Left forelimb (tissue), 1 donor: ENCODE data around the gene RNU6-9.
"Not testable (repeated sequence)": the region's sequence is repeated elsewhere in the genome, so short reads cannot be mapped to it uniquely, and the experiment has no call there.

ENCODE experiments used
- DNase-seq: peaks from one replicate; pipeline ENCODE4 v3.0.0-alpha.2; 2018; ENCODE audit warnings: low spot score

RNU6-9 gene

GRCh38 chr19:878751-879561, 14.3 kb upstream of the RNU6-9 start:
- DNase-seq = not testable (repeated sequence)

DNA sequence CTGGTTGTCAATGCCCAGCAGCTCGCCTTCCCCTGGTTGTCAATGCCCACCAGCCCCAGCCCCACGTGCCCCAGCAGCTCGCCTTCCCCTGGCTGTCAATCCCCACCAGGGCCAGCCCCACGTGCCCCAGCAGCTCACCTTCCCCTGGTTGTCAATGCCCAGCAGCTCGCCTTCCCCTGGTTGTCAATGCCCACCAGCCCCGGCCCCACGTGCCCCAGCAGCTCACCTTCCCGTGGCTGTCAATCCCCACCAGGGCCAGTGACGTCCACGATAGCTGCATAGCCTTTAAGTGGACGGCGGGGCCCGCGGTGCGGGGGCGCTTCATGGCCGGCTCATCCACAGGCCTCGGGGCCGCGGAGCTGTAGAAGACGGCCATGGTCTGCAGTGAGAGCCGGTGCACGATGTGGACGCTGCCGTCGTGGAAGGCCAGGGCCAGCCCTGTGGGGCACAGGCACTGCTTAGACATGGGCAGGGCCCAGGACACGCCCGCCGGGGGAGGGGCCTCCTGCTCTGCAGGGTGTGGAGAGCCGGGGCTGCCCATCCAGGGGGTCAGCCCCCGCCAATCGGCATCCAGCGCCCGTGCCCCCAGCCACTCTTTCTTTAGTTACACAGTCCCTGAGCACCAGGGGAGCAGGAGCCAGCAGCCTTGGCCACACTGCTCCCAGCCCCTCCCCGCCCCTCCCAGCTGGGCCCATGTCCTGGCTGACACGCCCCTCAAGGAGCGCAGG, 13.4 kb upstream of the RNU6-9 start:
- no peak for DNase-seq

GRCh38 chr19:881385-882071, 11.8 kb upstream of the RNU6-9 start:
- no peak for DNase-seq

DNA sequence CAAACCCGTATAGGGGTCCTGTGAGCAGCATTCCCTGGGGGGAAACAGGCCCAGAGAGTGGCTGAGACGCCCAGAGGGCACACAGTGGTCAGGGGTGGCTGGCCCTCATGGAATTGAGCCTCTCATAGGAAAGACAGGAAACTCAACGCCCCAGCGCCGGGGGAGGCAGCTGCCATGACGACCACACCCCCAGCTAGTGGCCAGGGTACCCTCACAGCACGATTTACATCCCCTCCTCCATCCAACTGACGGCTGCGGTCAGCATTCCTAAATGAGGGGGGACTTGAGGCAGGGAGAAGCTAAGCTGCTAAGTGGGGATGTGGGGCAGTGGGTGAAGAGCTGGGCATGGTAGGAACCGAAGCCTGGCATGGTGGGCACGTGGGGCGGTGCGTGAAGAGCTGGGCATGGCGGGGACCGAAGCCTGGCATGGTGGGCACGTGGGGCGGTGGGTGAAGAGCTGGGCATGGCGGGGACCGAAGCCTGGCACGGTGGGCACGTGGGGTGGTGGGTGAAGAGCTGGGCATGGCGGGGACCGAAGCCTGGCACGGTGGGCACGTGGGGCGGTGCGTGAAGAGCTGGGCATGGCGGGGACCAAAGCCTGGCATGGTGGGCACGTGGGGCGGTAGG, 10.3 kb upstream of the RNU6-9 start:
- DNase-seq = no peak

GRCh38 chr19:883661-884211, 9.5 kb upstream of the RNU6-9 start:
- no peak for DNase-seq

- DNase-seq = no peak
These were observed 8.7 kb upstream of the RNU6-9 start for GRCh38 chr19:884420-885211.

- no peak for DNase-seq
These were observed 7.6 kb upstream of the RNU6-9 start for GRCh38 chr19:885536-886224.

DNA sequence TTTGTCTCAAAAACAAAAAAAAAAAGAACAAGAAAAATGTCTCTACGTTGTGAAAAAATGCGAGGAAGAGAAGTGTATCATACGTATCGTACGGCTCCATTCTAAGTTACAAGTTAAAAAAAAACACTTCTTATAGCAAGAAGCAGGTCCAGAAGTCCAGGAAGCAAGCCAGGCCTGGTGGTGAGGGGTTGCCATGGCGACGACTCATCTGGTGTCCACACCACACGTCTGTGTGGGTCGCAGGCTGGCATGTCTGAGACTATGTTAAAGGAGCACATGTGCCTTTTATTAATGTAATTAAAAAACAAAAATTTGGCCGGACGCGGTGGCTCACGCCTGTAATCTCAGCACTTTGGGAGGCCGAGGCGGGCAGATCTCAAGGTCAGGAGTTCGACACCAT, 6.2 kb upstream of the RNU6-9 start:
- DNase-seq = no peak

- DNase-seq = no peak
These were observed 5.7 kb upstream of the RNU6-9 start for GRCh38 chr19:887599-887998.

GRCh38 chr19:888581-889385, 4.5 kb upstream of the RNU6-9 start:
- DNase-seq = no peak

- DNase-seq = no peak
These were observed 3.5 kb upstream of the RNU6-9 start for GRCh38 chr19:889662-890295.

DNA sequence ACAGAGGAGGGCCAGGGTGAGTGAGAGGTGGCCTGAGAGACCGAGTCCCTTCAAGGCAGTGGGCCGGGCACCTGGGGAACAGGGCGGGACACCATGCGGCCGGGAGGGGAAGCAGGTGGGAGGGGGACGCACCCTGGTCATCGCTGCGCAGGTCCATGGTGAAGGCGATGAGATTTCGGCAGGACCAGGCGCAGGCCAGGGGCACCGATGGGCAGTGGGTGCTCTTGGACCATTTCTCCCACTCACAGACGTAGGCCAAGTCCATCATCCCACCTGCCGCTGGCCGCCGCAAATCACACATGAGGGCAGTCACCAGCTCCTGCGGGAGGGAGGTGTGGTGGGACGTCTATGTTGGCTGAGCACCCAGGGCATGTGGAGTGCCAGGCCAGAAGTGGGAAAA, 2.5 kb upstream of the RNU6-9 start:
- no peak for DNase-seq

DNA sequence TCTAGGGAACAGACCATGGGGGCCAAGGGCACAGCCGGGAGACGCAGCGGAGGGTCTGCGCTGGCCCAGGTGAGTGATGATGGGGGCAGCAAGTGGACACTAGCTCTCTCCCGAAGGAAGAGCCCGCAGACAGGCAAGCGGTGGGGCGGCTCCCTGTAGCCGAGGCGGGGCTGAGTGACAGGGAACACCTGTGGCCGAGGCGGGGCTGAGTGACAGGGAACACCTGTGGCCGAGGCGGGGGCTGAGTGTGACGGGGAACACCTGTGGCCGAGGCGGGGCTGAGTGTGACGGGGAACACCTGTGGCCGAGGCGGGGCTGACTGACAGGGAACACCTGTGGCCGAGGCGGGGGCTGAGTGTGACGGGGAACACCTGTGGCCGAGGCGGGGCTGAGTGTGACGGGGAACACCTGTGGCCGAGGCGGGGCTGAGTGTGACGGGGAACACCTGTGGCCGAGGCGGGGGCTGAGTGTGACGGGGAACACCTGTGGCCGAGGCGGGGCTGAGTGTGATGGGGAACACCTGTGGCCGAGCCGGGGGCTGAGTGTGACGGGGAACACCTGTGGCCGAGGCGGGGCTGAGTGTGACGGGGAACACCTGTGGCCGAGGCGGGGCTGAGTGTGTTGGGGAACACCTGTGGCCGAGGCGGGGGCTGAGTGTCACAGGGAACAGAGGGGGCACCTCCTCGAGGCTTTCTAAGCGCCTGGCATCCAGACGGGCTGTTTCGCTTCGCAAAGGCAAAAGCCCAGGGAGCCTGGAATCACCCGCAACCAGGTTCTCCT, 1.7 kb upstream of the RNU6-9 start:
- not testable (repeated sequence) for DNase-seq

- DNase-seq = peak; percentile 81
These were observed 916 bp upstream of the RNU6-9 start for GRCh38 chr19:892243-892893.

DNA sequence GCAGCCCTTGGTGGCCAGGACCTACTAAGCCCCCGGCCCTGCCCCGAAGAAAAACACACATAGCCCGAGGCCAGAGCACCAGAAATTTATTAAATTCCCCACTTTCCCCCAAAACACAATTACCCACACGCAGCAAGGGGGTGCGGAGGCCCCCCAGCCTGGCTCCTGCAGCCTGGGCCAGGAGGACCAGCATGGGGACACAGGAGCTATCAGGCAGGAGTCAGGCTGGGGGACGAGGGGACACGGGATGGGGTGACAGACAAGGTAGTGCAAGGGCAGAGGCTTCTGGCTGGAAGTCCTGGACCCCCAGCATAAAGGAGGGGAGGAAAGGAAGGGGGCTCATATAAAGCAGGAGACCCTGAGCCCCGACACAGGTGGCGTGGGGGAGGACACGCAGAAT, 3.1 kb downstream of the RNU6-9 start:
- no peak for DNase-seq

GRCh38 chr19:896999-897398, 3.7 kb downstream of the RNU6-9 start:
- DNase-seq = no peak

DNA sequence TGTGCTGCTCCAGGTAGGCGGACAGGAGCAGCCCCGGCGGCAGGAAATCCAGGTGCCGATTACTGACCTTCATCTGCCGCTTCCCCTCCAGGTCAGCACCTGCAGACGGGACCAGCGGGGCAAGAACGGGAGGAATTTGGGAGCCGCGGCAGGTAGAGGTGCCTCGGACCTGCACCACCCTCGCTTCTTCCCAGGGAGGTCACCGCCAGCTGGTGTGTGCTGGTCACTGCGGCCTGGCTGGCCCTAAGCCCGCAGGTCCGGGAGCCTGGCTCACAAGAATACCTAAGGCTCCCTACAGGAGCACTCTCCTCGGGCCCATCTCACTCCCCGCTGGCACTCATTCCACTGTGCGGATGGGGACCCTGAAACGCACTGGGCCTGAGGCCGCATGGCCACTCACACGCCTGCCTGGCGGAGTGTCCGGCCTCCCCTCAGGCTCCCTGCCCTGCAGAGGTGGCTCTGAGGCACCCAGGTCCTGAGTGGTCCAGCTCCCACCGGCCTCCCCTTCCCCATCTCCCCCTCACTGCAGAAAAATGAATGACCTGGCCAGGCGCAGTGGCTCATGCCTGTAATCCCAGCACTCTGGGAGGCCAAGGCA, 4.3 kb downstream of the RNU6-9 start:
- DNase-seq = no peak

GRCh38 chr19:898663-899062, 5.4 kb downstream of the RNU6-9 start:
- DNase-seq = no peak
